HCT116 (cell line): ENCODE results near the gene GALNT2. TPM values are rescaled to one million over a fixed set of nuclear protein-coding genes. Genes with fewer than 3 reads are reported as not detected.

Experiments
- ATAC-seq: fragments of 200-7000 bp; cut with Tn5 transposase; 2 replicates; pipeline ENCODE4 v1.9.1; 2020; ENCODE audit warnings: mild to moderate bottlenecking, moderate library complexity
- BruUV-seq: library from RNA; stranded (reverse); fragments of 400-500 nt; replicated peaks from 2 replicates; lab custom pipeline; 2021; lab: Mats Ljungman, UMichigan
- CTCF ChIA-PET: fragments of 300-600 bp; sonication (Branson Sonifier 250); formaldehyde crosslinking; loops from one replicate; lab custom pipeline; 2021; ENCODE audit warnings: antibody characterized with exemption; lab: Charles Lee
- POLR2A ChIA-PET: fragments of 300-600, 350-600 bp; sonication (Branson Sonifier 250); formaldehyde crosslinking; loops from one replicate; lab custom pipeline; 2021; ENCODE audit warnings: antibody characterized with exemption; lab: Charles Lee
- RAD21 ChIA-PET, 2 experiments: fragments of 300-600 bp; sonication (Branson Sonifier 250); formaldehyde crosslinking; loops; one replicate each; lab custom pipeline; 2023; ENCODE audit warnings: low total read pairs in 2 of 2; ENCODE audit not compliant: uncharacterized antibody in 2 of 2, unreplicated experiment in 2 of 2, low non-redundant PET in 1 of 2; lab: Charles Lee
- DNase-seq: peaks from one replicate; pipeline ENCODE4 v3.0.0-alpha.2; 2010; ENCODE audit warnings: low read depth, low spot score
- H2AFZ ChIP-seq: fragments of 200-600 bp; shearing (Covaris generic), sonication (generic); 2 replicates; pipeline ENCODE4 v1.6.1; 2017; ENCODE audit warnings: low read depth, mixed run types, mixed read lengths, antibody characterized with exemption, low read length; ENCODE audit not compliant: poor library complexity, severe bottlenecking
- H3K27ac ChIP-seq: 2 replicates; pipeline ENCODE4 v1.5.1; 2012; ENCODE audit warnings: low read depth, low read length
- H3K27me3 ChIP-seq: fragments of 200-600 bp; sonication (generic); 2 replicates; pipeline ENCODE4 v1.6.1; 2016; ENCODE audit warnings: mixed run types, low read length, mixed read lengths; ENCODE audit not compliant: insufficient read depth
- H3K36me3 ChIP-seq, 2 experiments: fragments of 200-500 bp in 1 of 2; fragments of 200-600 bp in 1 of 2; sonication (Bioruptor generic) in 1 of 2; sonication (generic) in 1 of 2; 2 replicates each; pipeline versions ENCODE4 v1.5.1 to v1.6.1; 2014 to 2016; ENCODE audit warnings: low read length in 2 of 2, inconsistent platforms in 1 of 2, mixed read lengths in 1 of 2, mixed run types in 1 of 2; ENCODE audit not compliant: insufficient read depth in 2 of 2, control insufficient read depth in 1 of 2
- H3K4me1 ChIP-seq, 2 experiments: fragments of 200-600 bp in 1 of 2; sonication (generic) in 1 of 2; 2 replicates each; pipeline versions ENCODE4 v1.5.1 to v1.6.1; 2012 to 2017; ENCODE audit warnings: low read length in 2 of 2, inconsistent platforms in 1 of 2, mild to moderate bottlenecking in 1 of 2, mixed read lengths in 1 of 2, mixed run types in 1 of 2, moderate library complexity in 1 of 2; ENCODE audit not compliant: insufficient read depth in 2 of 2, control insufficient read depth in 1 of 2
- H3K4me2 ChIP-seq: fragments of 200-600 bp; sonication (generic); 2 replicates; pipeline ENCODE4 v1.6.1; 2017; ENCODE audit warnings: mixed run types, low read length, mixed read lengths
- H3K4me3 ChIP-seq, 2 experiments: fragments of 200-600 bp in 1 of 2; sonication (generic) in 1 of 2; replicated peaks in 1 of 2; 2 replicates each; pipeline ENCODE4 v1.5.1; 2011 to 2016; ENCODE audit warnings: low read length in 2 of 2, control low read depth in 1 of 2, low read depth in 1 of 2, mild to moderate bottlenecking in 1 of 2, mixed read lengths in 1 of 2, mixed run types in 1 of 2
- H3K79me2 ChIP-seq: fragments of 200-600 bp; sonication (generic); 2 replicates; pipeline ENCODE4 v1.6.1; 2017; ENCODE audit warnings: mild to moderate bottlenecking, mixed run types, low read length, moderate library complexity, mixed read lengths; ENCODE audit not compliant: insufficient read depth
- H3K9ac ChIP-seq: fragments of 200-600 bp; sonication (generic); 2 replicates; pipeline ENCODE4 v1.6.1; 2016; ENCODE audit warnings: low read length, mixed read lengths
- H3K9me2 ChIP-seq: fragments of 200-600 bp; sonication (generic), shearing (Covaris generic); 2 replicates; pipeline ENCODE4 v1.6.1; 2017; ENCODE audit warnings: mixed run types, mild to moderate bottlenecking, moderate library complexity; ENCODE audit not compliant: insufficient read depth
- H3K9me3 ChIP-seq, 2 experiments: fragments of 200-500 bp in 1 of 2; fragments of 200-600 bp in 1 of 2; sonication (Bioruptor generic) in 1 of 2; sonication (generic) in 1 of 2; 2 replicates each; pipeline ENCODE4 v1.6.1; 2014 to 2017; ENCODE audit warnings: low read length in 2 of 2, mixed read lengths in 2 of 2, inconsistent platforms in 1 of 2, low read depth in 1 of 2, mild to moderate bottlenecking in 1 of 2, mixed run types in 1 of 2, moderate library complexity in 1 of 2; ENCODE audit not compliant: control insufficient read depth in 1 of 2, insufficient read depth in 1 of 2
- H4K20me1 ChIP-seq: fragments of 200-600 bp; sonication (generic), shearing (Covaris generic); 2 replicates; pipeline ENCODE4 v1.6.1; 2017; ENCODE audit warnings: mixed run types, mild to moderate bottlenecking, moderate library complexity; ENCODE audit not compliant: insufficient read depth
- CBX3 ChIP-seq: IDR thresholded peaks from 2 replicates; pipeline ENCODE4 v1.6.1; 2012; ENCODE audit warnings: low read depth
- CEBPB ChIP-seq: IDR thresholded peaks from 2 replicates; pipeline ENCODE4 v1.6.1; 2012; ENCODE audit warnings: low read depth
- EGR1 ChIP-seq: IDR thresholded peaks from 2 replicates; pipeline ENCODE4 v1.6.1; 2012; ENCODE audit warnings: low read depth
- ELF1 ChIP-seq: IDR thresholded peaks from 2 replicates; pipeline ENCODE4 v1.6.1; 2012; ENCODE audit warnings: low read depth, borderline replicate concordance
- EZH2phosphoT487 ChIP-seq: fragments of 200-600 bp; IDR thresholded peaks from 2 replicates; pipeline ENCODE4 v1.6.1; 2018; ENCODE audit warnings: antibody characterized with exemption, borderline replicate concordance
- FOSL1 ChIP-seq: IDR thresholded peaks from 2 replicates; pipeline ENCODE4 v1.6.1; 2012; ENCODE audit warnings: low read depth
- RAD21 ChIP-seq: IDR thresholded peaks from 2 replicates; pipeline ENCODE4 v1.6.1; 2012; ENCODE audit warnings: low read depth, mild to moderate bottlenecking
- SIN3A ChIP-seq: IDR thresholded peaks from 2 replicates; pipeline ENCODE4 v1.6.1; 2012; ENCODE audit warnings: low read depth
- SP1 ChIP-seq: IDR thresholded peaks from 2 replicates; pipeline ENCODE4 v1.6.1; 2012; ENCODE audit warnings: low read depth
- TCF7L2 ChIP-seq: IDR thresholded peaks from 2 replicates; pipeline ENCODE4 v1.7.0; 2011; ENCODE audit warnings: borderline replicate concordance, inconsistent platforms; ENCODE audit not compliant: insufficient read depth, insufficient read length; ENCODE audit errors: extremely low read depth
- ZFX ChIP-seq: fragments of 450-650 bp; IDR thresholded peaks from 2 replicates; pipeline ENCODE4 v1.6.1; 2017
- intact Hi-C: fragments of 100-400 bp; cut with micrococcal nuclease; formaldehyde crosslinking; loops from 2 replicates; pipeline ENCODE4 v1.10.0; 2022
- total RNA-seq: library from RNA; stranded (reverse); gene quantifications from one replicate; pipeline ENCODE4 v1.2.1, GENCODE V29; 2021; ENCODE audit not compliant: unreplicated experiment
- TF ChIP-seq, protein P1 (sequence below): IDR thresholded peaks from 2 replicates; pipeline ENCODE4 v1.6.1; 2012

Gene GALNT2
- total RNA-seq, 1 experiment from 2014 or later: 40.8 TPM

DNA sequence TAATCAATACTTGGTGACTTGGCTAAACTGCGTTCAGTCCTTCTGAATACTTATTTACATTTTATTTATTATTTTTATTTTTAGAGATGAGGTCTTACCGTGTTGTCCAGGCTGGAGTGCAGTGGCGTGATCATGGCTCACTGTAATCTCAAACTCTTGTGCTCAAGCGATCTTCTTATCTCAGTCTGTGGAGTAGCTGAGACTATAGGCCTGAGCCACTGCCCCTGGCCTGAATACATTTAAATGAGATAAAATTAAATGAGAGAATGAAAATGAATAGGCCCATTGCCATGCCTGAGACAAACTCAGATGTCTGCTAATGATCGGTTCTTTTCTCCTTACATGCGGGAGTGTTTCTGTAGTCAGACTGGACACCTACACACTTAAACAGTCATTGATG is 86.0 kb downstream of the GALNT2 start:
- no peaks in the 10 kb centered on the region for H4K20me1 ChIP-seq
- H3K27me3 ChIP-seq: no peaks in the 10 kb centered on the region
- H3K79me2 ChIP-seq: no peaks in the 10 kb centered on the region
- H3K36me3 ChIP-seq: no peaks in the 10 kb centered on the region
- no peaks in the 10 kb centered on the region for H3K9me3 ChIP-seq
- no peak overlapping the region for H3K9ac ChIP-seq
- no peak overlapping the region for H2AFZ ChIP-seq
- H3K4me2 ChIP-seq: no peak overlapping the region
- no TSS peak for BruUV-seq
- DNase-seq: no peak
- RAD21 ChIA-PET: no interaction called here
- no peak overlapping the region for H3K4me3 ChIP-seq
- intact Hi-C loops: no loop called here
- H3K27ac ChIP-seq: no peak overlapping the region
- TF ChIP-seq SP1 (no peak), EGR1 (no peak), ZFX (no peak), CEBPB (no peak), EZH2phosphoT487 (no peak), ELF1 (no peak)
- TF ChIP-seq, protein P1, sequence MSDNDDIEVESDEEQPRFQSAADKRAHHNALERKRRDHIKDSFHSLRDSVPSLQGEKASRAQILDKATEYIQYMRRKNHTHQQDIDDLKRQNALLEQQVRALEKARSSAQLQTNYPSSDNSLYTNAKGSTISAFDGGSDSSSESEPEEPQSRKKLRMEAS: no peak
- CTCF ChIA-PET: no interaction called here
- POLR2A ChIA-PET: no interaction called here
- no peak for ATAC-seq
- H3K9me2 ChIP-seq: no peaks in the 10 kb centered on the region
- H3K4me1 ChIP-seq: no peaks in the 10 kb centered on the region

DNA sequence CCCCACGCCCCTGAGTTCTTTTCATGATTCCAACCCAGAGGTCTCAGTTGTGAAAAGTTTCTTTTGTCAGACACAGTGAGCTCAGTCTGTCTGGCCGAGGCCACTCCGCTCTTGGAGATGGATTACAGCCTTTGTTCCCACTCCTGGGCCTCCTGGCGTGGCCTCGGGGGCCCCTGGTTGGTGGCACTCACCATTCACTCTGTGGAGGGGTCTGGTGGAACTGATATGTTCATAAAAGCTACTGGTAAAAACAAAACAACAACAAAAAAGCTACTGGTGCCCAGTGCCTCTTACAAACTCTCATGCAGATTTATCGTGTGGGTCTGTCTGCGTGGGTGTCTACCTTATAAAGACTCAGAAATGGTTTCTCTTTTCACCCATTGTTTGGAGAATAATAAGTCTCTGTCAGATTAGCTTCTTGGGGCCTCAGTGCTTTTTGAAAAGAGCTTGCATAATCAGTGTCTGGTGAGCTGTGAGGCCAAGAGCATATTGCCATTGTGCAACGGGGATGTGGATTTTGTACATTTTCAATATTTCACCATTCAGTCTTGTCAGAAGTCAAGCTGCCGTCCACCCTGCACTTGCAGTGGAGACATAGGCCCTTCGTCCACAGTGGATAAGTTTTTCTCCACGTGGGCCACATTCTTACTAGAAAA is 86.7 kb downstream of the GALNT2 start:
- no TSS peak for BruUV-seq
- Histone ChIP-seq H3K4me3 (no peak overlapping the region), H3K9me2 (no peaks in the 10 kb centered on the region), H3K27me3 (no peaks in the 10 kb centered on the region), H2AFZ (no peak overlapping the region), H3K36me3 (no peaks in the 10 kb centered on the region), H3K9ac (no peak overlapping the region), H3K79me2 (no peaks in the 10 kb centered on the region), H3K9me3 (no peaks in the 10 kb centered on the region), H3K4me1 (no peaks in the 10 kb centered on the region), H4K20me1 (no peaks in the 10 kb centered on the region), H3K4me2 (no peak overlapping the region), H3K27ac (no peak overlapping the region)
- ChIA-PET POLR2A (no interaction called here), RAD21 (no interaction called here), CTCF (no interaction called here)
- ATAC-seq (no peak), DNase-seq (no peak)
- TF ChIP-seq RAD21 (no peak), FOSL1 (no peak), ELF1 (no peak), TCF7L2 (no peak), SIN3A (no peak), CBX3 (no peak)
- TF ChIP-seq, protein P1: no peak
- intact Hi-C loops: no loop called here
